K562 (cell line): ENCODE results near the gene TXK. TPM values are rescaled to one million over a fixed set of nuclear protein-coding genes. Genes with fewer than 3 reads are reported as not detected.

ENCODE experiments used
- ATAC-seq: fragments of 200-7000 bp; cut with Tn5 transposase; 3 replicates; pipeline ENCODE4 v1.9.1; 2020; ENCODE audit warnings: moderate library complexity
- BruUV-seq: library from RNA; stranded (reverse); fragments of 400-500 nt; replicated peaks from 2 replicates; lab custom pipeline; 2021; lab: Mats Ljungman, UMichigan
- CTCF ChIA-PET: fragments of 300-600 bp; formaldehyde crosslinking; extraction: SDS; loops from one replicate; lab custom pipeline; 2021; ENCODE audit warnings: low intra/inter-chr PET ratio; lab: Yijun Ruan, JAX
- POLR2A ChIA-PET: fragments of 300-600, 350-650 bp; sonication (Branson Sonifier 250); formaldehyde crosslinking; extraction: SDS; loops from one replicate; lab custom pipeline; 2021; ENCODE audit warnings: antibody characterized with exemption, inconsistent platforms; lab: Yijun Ruan, JAX
- DNase-seq, 4 experiments: peaks; one replicate each; pipeline versions ENCODE4 v3.0.0 to v3.0.0-alpha.2; 2011 to 2018; ENCODE audit warnings: low spot score in 3 of 4, mixed read lengths in 3 of 4; ENCODE audit errors: extremely low read depth in 1 of 4
- FAIRE-seq: peaks from 2 replicates; lab custom pipeline; 2011; peaks lifted over from hg19 to GRCh38; lab: Jason Lieb, UNC
- H2AFZ ChIP-seq: 2 replicates; pipeline ENCODE4 v1.6.0; 2011; ENCODE audit warnings: low read depth, low read length, control low read depth, inconsistent platforms
- H3K27ac ChIP-seq: fragments of 200-600 bp; 3 replicates; pipeline ENCODE4 v1.8.0; 2011; ENCODE audit warnings: low read depth, mild to moderate bottlenecking, control low read depth, inconsistent platforms, low read length, moderate library complexity, mixed read lengths; ENCODE audit errors: extremely low read depth
- H3K27me3 ChIP-seq, 2 experiments: fragments of 300-600 bp in 1 of 2; 2 replicates in 1 of 2; 3 replicates in 1 of 2; pipeline versions ENCODE4 v1.6.0 to v1.8.0; 2011; ENCODE audit warnings: inconsistent platforms in 2 of 2, low read length in 2 of 2, mild to moderate bottlenecking in 1 of 2, mixed read lengths in 1 of 2, moderate library complexity in 1 of 2; ENCODE audit not compliant: control insufficient read depth in 2 of 2, insufficient read depth in 2 of 2
- H3K36me3 ChIP-seq: fragments of 300-600 bp; 3 replicates; pipeline ENCODE4 v1.8.0; 2011; ENCODE audit warnings: mild to moderate bottlenecking, low read length, inconsistent platforms; ENCODE audit not compliant: control insufficient read depth, insufficient read depth
- H3K4me1 ChIP-seq, 2 experiments: fragments of 200-600 bp in 1 of 2; replicated peaks in 1 of 2; 2 replicates in 1 of 2; 3 replicates in 1 of 2; pipeline versions ENCODE4 v1.5.1 to v1.8.0; 2011; ENCODE audit warnings: inconsistent platforms in 2 of 2, low read length in 2 of 2, mild to moderate bottlenecking in 1 of 2, mixed read lengths in 1 of 2, moderate library complexity in 1 of 2; ENCODE audit not compliant: control insufficient read depth in 2 of 2, insufficient read depth in 2 of 2
- H3K4me2 ChIP-seq: 2 replicates; pipeline ENCODE4 v1.6.1; 2011; ENCODE audit warnings: low read length, control low read depth, inconsistent platforms, mixed read lengths; ENCODE audit not compliant: insufficient read depth
- H3K4me3 ChIP-seq: fragments of 200-600 bp; sonication (generic), shearing (Covaris generic); 2 replicates; pipeline ENCODE4 v1.5.1; 2016; ENCODE audit warnings: control low read depth, inconsistent platforms
- H3K79me2 ChIP-seq: fragments of 200-600 bp; 3 replicates; pipeline ENCODE4 v1.8.0; 2011; ENCODE audit warnings: low read length, inconsistent platforms; ENCODE audit not compliant: control insufficient read depth, insufficient read depth
- H3K9ac ChIP-seq, 2 experiments: 2 replicates each; pipeline versions ENCODE4 v1.6.0 to v1.6.1; 2011; ENCODE audit warnings: low read depth in 2 of 2, low read length in 2 of 2, control low read depth in 1 of 2, inconsistent platforms in 1 of 2, mild to moderate bottlenecking in 1 of 2, mixed read lengths in 1 of 2; ENCODE audit not compliant: insufficient read depth in 1 of 2
- H3K9me1 ChIP-seq: one replicate; pipeline ENCODE4 v1.6.0; 2011; ENCODE audit warnings: inconsistent platforms, mild to moderate bottlenecking, low read length, moderate library complexity; ENCODE audit not compliant: control insufficient read depth, insufficient read depth
- H3K9me3 ChIP-seq: replicated peaks from 2 replicates; pipeline ENCODE4 v1.5.1; 2011; ENCODE audit warnings: low read depth, low read length, inconsistent platforms; ENCODE audit not compliant: control insufficient read depth, insufficient read depth
- H4K20me1 ChIP-seq: replicated peaks from 2 replicates; pipeline ENCODE4 v1.6.1; 2011; ENCODE audit warnings: low read length, inconsistent platforms, mixed read lengths; ENCODE audit not compliant: control insufficient read depth, insufficient read depth
- GTF2B ChIP-seq: IDR thresholded peaks from 2 replicates; pipeline ENCODE4 v1.6.1; 2011; ENCODE audit not compliant: insufficient read length; ENCODE audit errors: extremely low read depth
- NR2F6 ChIP-seq: fragments of 450-650 bp; formaldehyde crosslinking; IDR thresholded peaks from 2 replicates; pipeline ENCODE4 v1.4.0; 2020; ENCODE audit warnings: mild to moderate bottlenecking
- SAFB ChIP-seq: fragments of 200-400 bp; formaldehyde crosslinking; IDR thresholded peaks from 2 replicates; pipeline ENCODE4 v1.6.1; 2017; ENCODE audit warnings: low read depth, low read length, borderline replicate concordance
- SRSF3 ChIP-seq: fragments of 200-400 bp; formaldehyde crosslinking; IDR thresholded peaks from 2 replicates; pipeline ENCODE4 v1.6.1; 2016; ENCODE audit warnings: mild to moderate bottlenecking, low read length, moderate library complexity; ENCODE audit not compliant: insufficient read depth
- TRIM24 ChIP-seq, 2 experiments: fragments of 450-650 bp; IDR thresholded peaks; 2 replicates each; pipeline ENCODE4 v1.6.1; 2016
- ZBTB11 ChIP-seq, 3 experiments: fragments of 200-800 bp in 1 of 3; fragments of 250-450 bp in 1 of 3; fragments of 450-650 bp in 1 of 3; sonication (Bioruptor Pico) in 1 of 3; sonication (Bioruptor generic) in 1 of 3; formaldehyde crosslinking in 1 of 3; IDR thresholded peaks; 2 replicates each; pipeline versions ENCODE4 v1.6.1 to v1.8.0; 2016 to 2022; ENCODE audit warnings: mild to moderate bottlenecking in 2 of 3, missing genetic modification characterization in 2 of 3, missing compliant biosample characterization in 1 of 3, moderate library complexity in 1 of 3
- ZBTB33 ChIP-seq: sonication (generic); formaldehyde crosslinking; IDR thresholded peaks from 2 replicates; pipeline ENCODE4 v1.8.1; 2023; ENCODE audit warnings: mild to moderate bottlenecking, missing genetic modification reagents
- ZNF586 ChIP-seq: fragments of 450-650 bp; formaldehyde crosslinking; conservative IDR thresholded peaks from 2 replicates; pipeline ENCODE4 v1.4.0; 2020; ENCODE audit warnings: mild to moderate bottlenecking, moderate library complexity
- WGBS: fragments of 100-300 bp; shearing (Covaris generic); methylation state at CpG from one replicate; pipeline ENCODE4 v1.1.6; 2016; ENCODE audit warnings: low coverage, mixed read lengths; ENCODE audit not compliant: insufficient coverage; ENCODE audit errors: missing lambda C conversion rate; 5-methylcytosine and 5-hydroxymethylcytosine counted together
- in situ Hi-C: fragments of 300-500 bp; cut with MboI; formaldehyde crosslinking; loops from 4 replicates; pipeline ENCODE4 v1.15.0; 2018; ENCODE audit warnings: inconsistent platforms, mixed read lengths
- intact Hi-C: fragments of 100-400 bp; cut with micrococcal nuclease; formaldehyde crosslinking; loops from 2 replicates; pipeline ENCODE4 v1.14.2; 2022
- polyA plus RNA-seq, 8 experiments: library from polyadenylated mRNA; depleted of rRNA in 4 of 8; stranded (reverse) in 5 of 8; unstranded in 3 of 8; fragments of >200 nt; fragmentation: Nextera tagmentation in 2 of 8; fragmentation: Illumina TruSeq in 1 of 8; extraction: Ambion mirVana in 2 of 8; extraction: Trizol in 1 of 8; gene quantifications; 2 replicates each; pipeline versions ENCODE4 v1.2.1 to v1.2.3, GENCODE V29; 2011 to 2014; ENCODE audit warnings: inconsistent platforms in 1 of 8, missing spikeins in 1 of 8
- total RNA-seq, 7 experiments: library from RNA; depleted of rRNA in 6 of 7; stranded (reverse); fragments of >200 nt in 6 of 7; fragmentation: Illumina TruSeq in 2 of 7; extraction: Trizol in 2 of 7; gene quantifications; 2 replicates each; pipeline versions ENCODE4 v1.2.1 to v1.2.3, GENCODE V29; 2011 to 2021; ENCODE audit warnings: low replicate concordance in 1 of 7

Gene TXK
- total and polyA plus RNA-seq, 9 of the 15 experiments (the other 6 are each of a cell fraction or from before 2014, with no cell fraction given) = 0.24 to 1.1 (median 0.45) TPM; not detected in 1

- TF ChIP-seq ZBTB11 (CRISPR knock-in tag; IDR thresholded peaks at IDR 0.05) (no peak), GTF2B (no peak), NR2F6 (CRISPR knock-in tag) (no peak), ZNF586 (CRISPR knock-in tag) (no peak)
Measured at GRCh38 chr4:48038666-48039065, 95.4 kb downstream of the TXK start (continued).

GRCh38 chr4:48037117-48037462, 97.0 kb downstream of the TXK start:
- DNase-seq = no peak
- H3K4me1 ChIP-seq = no peaks in the 10 kb centered on the region
- intact Hi-C loops (no loop called here), in situ Hi-C loops (no loop called here)
- H2AFZ ChIP-seq = no peak overlapping the region
- H3K4me3 ChIP-seq = no peak overlapping the region
- FAIRE-seq = no peak
- no peak overlapping the region for H3K4me2 ChIP-seq
- H3K9me3 ChIP-seq = no peaks in the 10 kb centered on the region
- no peaks in the 10 kb centered on the region for H3K9me1 ChIP-seq
- H3K27ac ChIP-seq = no peak overlapping the region
- no peaks in the 10 kb centered on the region for H3K36me3 ChIP-seq
- TF ChIP-seq SAFB = no peak
- TF ChIP-seq TRIM24 (IDR thresholded peaks at IDR 0.05) = no peak
- no peak for TF ChIP-seq SRSF3
- TF ChIP-seq ZBTB33 (CRISPR knock-in tag) = no peak
- WGBS = 0% methylated on average over 2 of the region's 2 CpGs
- H4K20me1 ChIP-seq = no peaks in the 10 kb centered on the region
- CTCF ChIA-PET = no interaction called here
- BruUV-seq = no TSS peak
- no peak for ATAC-seq
- H3K9ac ChIP-seq = no peak overlapping the region
- H3K27me3 ChIP-seq = peaks cover 3 to 7% of the 10 kb centered on the region in 2 experiments; a peak in 3 of 5 replicates
- H3K79me2 ChIP-seq = no peaks in the 10 kb centered on the region
- POLR2A ChIA-PET = no interaction called here
